IPS-NIHi11 (cell line): ENCODE measurements around the gene NAV2.

ENCODE experiments used
- DNase-seq: peaks from one replicate; pipeline ENCODE4 v3.0.0; 2012; ENCODE audit warnings: mixed read lengths, low spot score

NAV2 gene

GRCh38 chr11:19976281-19976941 is 263.8 kb downstream of the NAV2 start:
- no peak for DNase-seq

DNA sequence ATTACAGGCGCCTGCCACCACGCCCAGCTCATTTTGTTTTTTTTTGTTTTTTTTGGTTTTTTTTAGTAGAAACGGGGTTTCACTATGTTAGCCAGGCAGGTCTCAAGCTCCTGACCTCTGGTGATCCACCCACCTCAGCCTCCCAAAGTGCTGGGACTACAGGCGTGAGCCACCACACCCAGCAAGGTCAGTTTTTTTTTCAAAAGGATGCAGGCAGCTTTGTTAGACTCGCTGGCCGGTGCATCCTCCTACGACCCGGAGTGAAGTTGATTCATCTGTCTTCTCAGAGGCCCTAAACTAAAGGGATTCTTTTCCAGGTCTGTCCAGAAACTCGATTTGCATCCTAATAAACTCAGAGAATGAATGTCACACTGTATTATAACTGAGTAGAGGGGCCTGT is 265.3 kb downstream of the NAV2 start:
- DNase-seq: no peak

DNA sequence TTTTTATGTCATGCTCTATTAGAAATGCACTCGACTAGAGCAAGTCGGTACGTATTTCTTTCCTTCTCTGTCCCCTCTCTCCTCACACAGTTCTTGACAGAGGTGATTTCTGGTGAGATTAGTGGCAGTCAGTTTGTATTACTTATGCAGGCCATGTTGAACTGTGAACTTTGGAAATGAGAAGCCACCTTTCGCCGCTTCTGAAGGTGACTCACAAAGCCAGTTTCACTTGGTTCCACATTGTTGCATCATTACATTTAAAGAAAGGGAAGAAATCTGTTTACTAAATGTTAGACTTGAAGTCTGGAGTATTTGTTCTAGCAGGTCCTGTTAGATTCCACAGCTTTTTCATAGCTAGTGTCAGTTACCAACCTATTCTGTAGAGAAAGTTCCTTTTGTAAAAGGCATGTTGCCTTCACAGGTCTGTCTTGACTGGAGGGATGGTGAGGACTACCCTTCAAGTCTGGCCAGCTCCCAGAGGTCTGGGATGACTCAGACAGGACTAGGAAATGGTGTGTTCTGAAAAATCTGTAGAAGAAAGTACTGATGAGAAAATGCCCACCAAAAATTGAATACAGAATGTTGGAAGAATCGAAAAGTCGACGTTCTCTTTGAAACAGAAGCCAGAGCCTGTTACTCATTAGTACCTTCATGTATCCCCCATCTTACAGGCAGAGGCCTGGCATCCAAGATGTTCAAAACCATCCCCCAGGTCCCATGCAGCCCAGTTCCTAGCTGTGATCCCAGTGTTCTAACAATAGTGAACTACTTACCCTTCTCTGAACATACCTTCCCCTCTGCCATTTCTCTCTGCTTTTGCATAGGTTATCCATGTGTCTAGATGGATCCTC is 266.3 kb downstream of the NAV2 start:
- DNase-seq: no peak

DNA sequence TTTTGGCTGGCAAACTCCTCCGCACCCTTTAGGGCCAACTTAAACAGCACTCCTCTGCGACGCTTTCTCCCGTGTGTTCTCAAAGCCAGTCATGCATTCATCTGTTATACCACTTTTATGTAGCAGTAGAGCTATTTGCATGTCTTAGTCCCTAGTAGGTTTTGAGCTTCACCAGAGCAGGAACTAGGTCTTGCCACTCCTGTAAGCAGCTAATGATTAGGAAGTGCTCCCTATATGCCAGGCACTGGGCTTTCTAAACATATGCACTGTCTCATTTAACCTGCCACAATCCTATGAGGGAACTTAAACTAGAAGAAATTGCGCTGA is 266.8 kb downstream of the NAV2 start:
- DNase-seq: no peak

DNA sequence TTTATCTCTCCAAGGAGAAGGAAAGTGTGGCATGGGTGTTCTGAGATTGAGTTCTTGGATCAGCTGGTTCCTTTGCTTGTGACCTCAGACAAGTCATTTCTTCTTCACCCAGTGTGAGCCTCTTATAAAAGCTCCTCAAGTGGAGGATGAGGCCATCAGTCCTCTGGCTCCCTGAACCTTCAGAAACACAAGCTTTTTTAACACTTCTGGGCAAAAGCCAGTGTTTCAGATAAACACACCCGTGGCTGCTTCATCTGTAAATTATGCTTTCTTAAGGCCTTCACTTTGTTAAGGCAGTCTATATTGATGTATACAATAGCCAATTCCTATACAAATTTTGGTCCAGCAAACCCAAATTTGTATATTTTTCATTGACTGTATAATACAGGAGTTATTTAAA is 267.8 kb downstream of the NAV2 start:
- no peak for DNase-seq

- DNase-seq: no peak
These were observed 268.5 kb downstream of the NAV2 start for GRCh38 chr11:19980957-19981669.

GRCh38 chr11:19982774-19983495 is 270.3 kb downstream of the NAV2 start:
- DNase-seq: no peak

DNA sequence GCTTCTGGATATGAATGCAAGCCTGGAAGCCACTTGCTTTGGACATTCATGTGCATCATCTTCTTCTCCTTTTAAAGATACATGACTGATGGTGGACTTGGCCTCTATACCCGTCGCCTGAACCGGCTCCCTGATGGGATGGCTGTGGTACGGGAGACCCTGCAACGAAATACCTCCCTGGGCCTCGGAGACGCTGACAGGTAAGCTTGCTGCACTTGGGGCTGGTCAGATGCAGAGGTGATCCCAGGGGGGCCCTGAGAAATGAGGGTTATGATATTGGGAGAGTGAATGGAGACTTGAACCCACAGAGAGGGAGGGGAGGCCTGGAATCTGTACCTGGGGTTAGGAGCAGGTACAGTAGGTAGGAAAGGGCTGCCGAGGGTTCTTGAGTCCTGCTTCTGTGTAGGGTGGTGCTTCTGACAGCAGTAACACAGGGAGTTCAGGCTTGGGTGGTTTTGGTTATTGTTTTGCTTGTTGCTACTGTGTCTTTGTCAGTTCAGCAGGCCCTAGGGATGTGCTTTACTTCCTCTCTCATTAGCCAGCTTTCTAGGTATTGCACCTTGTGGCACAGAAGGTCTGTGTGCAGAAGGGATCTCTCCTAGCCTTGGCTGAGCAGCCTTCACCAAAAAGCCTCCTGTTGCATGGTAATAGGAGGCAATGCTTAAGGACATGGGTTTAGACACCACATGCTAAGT is 271.6 kb downstream of the NAV2 start:
- DNase-seq: no peak

DNA sequence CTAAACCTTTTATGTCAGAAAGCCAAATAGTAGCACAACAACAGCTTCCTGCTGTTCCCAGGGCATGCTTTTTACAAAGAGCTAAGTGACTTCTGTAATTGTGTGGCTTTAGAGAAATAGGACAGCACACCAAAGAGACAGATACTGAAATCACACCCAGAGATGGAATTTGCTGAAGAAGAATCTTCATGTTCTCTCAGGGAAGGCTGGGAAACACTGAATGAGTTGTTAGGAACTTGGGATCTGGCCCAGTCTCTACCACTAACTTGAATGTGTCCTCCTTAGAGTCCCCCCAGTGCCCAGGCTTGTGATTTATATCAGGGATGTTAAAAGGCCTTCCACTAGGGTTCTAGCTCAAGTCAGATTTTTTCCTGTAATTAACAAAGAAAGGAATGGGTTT is 272.5 kb downstream of the NAV2 start:
- no peak for DNase-seq

DNA sequence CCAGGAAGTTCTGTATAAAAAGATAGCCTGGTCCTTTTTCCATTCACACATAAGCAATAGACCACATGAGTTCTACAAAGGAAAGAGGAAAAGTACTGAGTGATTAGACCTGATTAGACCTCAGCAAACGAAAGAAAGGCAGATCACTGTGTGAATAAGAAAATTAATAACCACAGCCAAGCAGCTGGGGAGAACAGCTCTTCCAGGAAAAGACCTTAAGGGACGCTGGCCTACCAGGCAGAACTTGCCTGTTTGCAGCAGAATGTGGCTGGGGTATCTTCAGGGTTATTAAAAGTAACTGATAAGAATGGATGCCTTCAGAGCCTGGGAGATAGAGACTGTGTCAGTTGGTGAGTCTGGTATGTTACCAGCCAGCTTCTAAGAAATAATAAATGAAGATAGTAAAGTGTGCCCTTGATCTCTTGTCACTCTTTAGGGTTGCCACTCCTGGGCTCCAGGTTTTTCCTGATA is 274.7 kb downstream of the NAV2 start:
- no peak for DNase-seq

GRCh38 chr11:19988598-19988997 is 276.0 kb downstream of the NAV2 start:
- peak; percentile 49 for DNase-seq

DNA sequence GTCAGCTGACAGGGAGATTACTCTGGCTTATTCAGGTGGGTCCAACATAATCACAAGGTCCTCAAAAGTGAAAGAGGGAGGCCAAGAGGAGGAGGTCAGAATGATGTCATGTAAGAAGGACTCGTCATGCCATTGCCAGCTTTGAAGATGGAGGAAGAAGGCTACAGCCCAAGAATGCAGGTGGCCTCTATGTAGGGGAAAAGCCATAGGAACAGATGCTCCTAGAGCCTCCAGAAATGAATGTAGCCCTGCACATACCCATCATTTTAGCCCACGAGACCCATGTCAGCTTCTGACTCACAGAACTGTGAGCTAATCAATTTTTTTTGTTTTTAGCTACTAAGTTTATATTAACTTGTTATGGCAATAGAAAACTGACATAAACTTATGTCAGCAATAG is 276.6 kb downstream of the NAV2 start:
- no peak for DNase-seq

DNA sequence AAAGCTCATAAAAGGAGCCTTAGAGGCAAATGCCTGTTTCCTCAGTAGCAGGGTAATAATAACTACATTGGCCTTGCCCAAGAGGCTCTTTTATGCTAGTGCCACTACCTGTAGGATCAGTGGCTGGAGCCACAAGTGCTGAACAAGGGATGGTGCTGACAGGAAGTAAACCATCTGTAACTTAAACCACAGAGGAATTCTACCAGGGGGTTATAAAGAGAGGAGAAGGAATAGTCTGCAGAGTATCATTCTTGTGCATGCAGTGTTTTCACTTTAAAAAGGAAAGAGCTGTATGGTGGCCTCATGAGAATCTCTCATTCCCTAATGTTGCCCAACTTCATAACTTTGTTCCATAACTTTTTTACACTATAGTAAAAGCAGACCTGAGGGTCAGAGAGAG is 279.5 kb downstream of the NAV2 start:
- no peak for DNase-seq

GRCh38 chr11:19992998-19993397 is 280.4 kb downstream of the NAV2 start:
- no peak for DNase-seq

- DNase-seq: no peak
These were observed 282.0 kb downstream of the NAV2 start for GRCh38 chr11:19994672-19995071.

GRCh38 chr11:19995145-19995544 is 282.5 kb downstream of the NAV2 start:
- DNase-seq: no peak

- DNase-seq: no peak
These were observed 283.9 kb downstream of the NAV2 start for GRCh38 chr11:19996571-19996970.

- DNase-seq: no peak
These were observed 287.3 kb downstream of the NAV2 start for GRCh38 chr11:20000022-20000350.

GRCh38 chr11:20000351-20001134 is 287.9 kb downstream of the NAV2 start:
- peak; percentile 76 for DNase-seq

DNA sequence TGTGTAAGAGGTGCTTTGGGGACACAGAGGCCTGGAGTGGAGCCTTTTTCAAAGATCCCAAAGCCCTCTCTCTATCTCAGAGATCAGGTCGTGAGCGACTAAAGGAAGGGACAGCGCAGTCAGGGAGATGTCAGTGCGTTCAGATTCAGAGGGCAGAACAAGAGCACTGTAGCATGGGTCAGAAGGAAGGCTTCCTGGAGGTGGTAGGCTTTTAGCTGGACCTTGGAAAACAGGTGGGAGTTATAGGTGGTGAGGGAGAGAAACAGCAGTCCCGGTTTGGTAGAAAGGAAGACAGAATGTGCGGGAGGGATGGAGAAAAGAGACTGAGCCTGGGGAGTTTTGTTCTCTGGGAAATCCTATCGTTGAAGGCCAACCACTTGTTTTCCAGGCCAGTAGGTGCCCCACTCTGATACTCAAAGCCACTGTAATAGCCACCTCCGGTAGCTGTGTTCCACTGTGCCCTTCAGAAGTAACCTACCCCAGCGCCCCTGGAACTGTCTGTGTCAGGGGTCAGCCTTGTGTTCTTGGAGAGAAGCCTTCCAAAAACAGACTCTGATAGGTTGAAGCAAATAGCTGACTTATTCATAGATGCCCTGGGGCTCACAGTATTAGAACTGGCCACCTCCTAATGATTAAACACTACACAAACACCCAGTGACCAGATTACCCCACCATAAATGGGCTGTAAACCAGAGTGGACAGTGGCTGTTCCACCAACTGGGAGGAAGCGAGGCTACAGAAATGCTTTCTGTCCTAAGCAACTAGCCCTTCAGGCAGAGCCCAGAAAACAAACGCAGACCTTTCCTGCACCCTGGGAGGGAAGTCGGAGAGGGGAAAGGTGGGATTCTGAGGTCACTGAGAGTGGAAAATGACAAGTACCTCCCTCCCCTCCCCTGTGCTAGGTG is 289.9 kb downstream of the NAV2 start:
- DNase-seq: no peak
